Keratinocyte (primary cell): ENCODE results near the gene SATB2.

ENCODE experiments used
- CTCF ChIP-seq, 3 experiments: IDR thresholded peaks in 1 of 3; conservative IDR thresholded peaks in 1 of 3; optimal IDR thresholded peaks in 1 of 3; 2 replicates in 2 of 3; 3 replicates in 1 of 3; pipeline versions ENCODE3 to v1.5.1; 2011; ENCODE audit warnings: low read length in 3 of 3, mild to moderate bottlenecking in 3 of 3, moderate library complexity in 2 of 3, control low read depth in 1 of 3, inconsistent platforms in 1 of 3; ENCODE audit not compliant: insufficient read depth in 2 of 3; ENCODE audit errors: extremely low read depth in 1 of 3
- EZH2 ChIP-seq: IDR thresholded peaks from one replicate; pipeline ENCODE4 v1.6.1; 2012; ENCODE audit warnings: inconsistent platforms, mild to moderate bottlenecking, low read length, moderate library complexity

GRCh38 chr2:199366406-199366805 lies 91.3 kb downstream of the SATB2 start:
- TF ChIP-seq CTCF (optimal IDR thresholded peaks at IDR 0.05 in 1 of 3, IDR thresholded peaks at IDR 0.05 in 1 of 3, conservative IDR thresholded peaks at IDR 0.05 in 1 of 3; ENCODE audit: extremely low read depth in 1 of 3, insufficient read depth in 2 of 3, low read length in 3 of 3) (no peak), EZH2 (no peak)
